Duodenal mucosa (tissue), 2 donors: ENCODE results near the gene RUSC1.
"Not testable (repeated sequence)": the region's sequence is repeated elsewhere in the genome, so short reads cannot be mapped to it uniquely, and the experiment has no call there.

Experiments used
- H3K27ac ChIP-seq: one replicate; pipeline ENCODE4 v1.7.0; 2013; ENCODE audit warnings: low read depth, low read length
- H3K27me3 ChIP-seq, 2 donors: one replicate each; pipeline ENCODE4 v1.7.0; 2013; ENCODE audit warnings: low read length in 2 of 2, control low read depth in 1 of 2; ENCODE audit not compliant: insufficient read depth in 2 of 2, control insufficient read depth in 1 of 2
- H3K36me3 ChIP-seq, 2 donors: one replicate each; pipeline ENCODE4 v1.7.0; 2013; ENCODE audit warnings: low read length in 2 of 2, control low read depth in 1 of 2; ENCODE audit not compliant: insufficient read depth in 2 of 2, control insufficient read depth in 1 of 2
- H3K4me1 ChIP-seq, 2 donors: one replicate each; pipeline ENCODE4 v1.7.0; 2013; ENCODE audit warnings: low read length in 2 of 2, control low read depth in 1 of 2; ENCODE audit not compliant: insufficient read depth in 2 of 2, control insufficient read depth in 1 of 2
- H3K4me3 ChIP-seq, 2 donors: one replicate each; pipeline ENCODE4 v1.7.0; 2013; ENCODE audit warnings: low read length in 2 of 2, low read depth in 1 of 2
- H3K9ac ChIP-seq, 2 donors: one replicate each; pipeline ENCODE4 v1.7.0; 2013; ENCODE audit warnings: low read length in 2 of 2, low read depth in 1 of 2
- H3K9me3 ChIP-seq, 2 donors: one replicate each; pipeline ENCODE4 v1.7.0; 2013; ENCODE audit warnings: low read length in 2 of 2, control low read depth in 1 of 2; ENCODE audit not compliant: control insufficient read depth in 1 of 2

The RUSC1 gene

GRCh38 chr1:155282488-155283091, 38.1 kb upstream of the RUSC1 start:
- Histone ChIP-seq H3K36me3 (peaks cover 3 to 13% of the 10 kb centered on the region in 2 donors), H3K27ac (no peak overlapping the region), H3K27me3 (no peaks in the 10 kb centered on the region)

GRCh38 chr1:155284476-155284875, 36.2 kb upstream of the RUSC1 start:
- H3K27ac ChIP-seq, result no peak overlapping the region
- peaks cover 3 to 18% of the 10 kb centered on the region in 2 donors for H3K36me3 ChIP-seq
- H3K4me1 ChIP-seq, result no peaks in the 10 kb centered on the region
- no peak overlapping the region for H3K4me3 ChIP-seq
- H3K9me3 ChIP-seq, result no peaks in the 10 kb centered on the region
- H3K27me3 ChIP-seq, result no peaks in the 10 kb centered on the region
- no peak overlapping the region for H3K9ac ChIP-seq

More at GRCh38 chr1:155282488-155283091, 38.1 kb upstream of the RUSC1 start:
- no peaks in the 10 kb centered on the region for H3K9me3 ChIP-seq
- H3K4me3 ChIP-seq, result no peak overlapping the region
- H3K9ac ChIP-seq, result no peak overlapping the region
- peaks cover 0 to 4% of the 10 kb centered on the region in 2 donors for H3K4me1 ChIP-seq

GRCh38 chr1:155285063-155285462, 35.6 kb upstream of the RUSC1 start:
- H3K36me3 ChIP-seq, result peaks cover 3 to 18% of the 10 kb centered on the region in 2 donors
- H3K4me1 ChIP-seq, result no peaks in the 10 kb centered on the region
- no peak overlapping the region for H3K27ac ChIP-seq
- no peak overlapping the region for H3K4me3 ChIP-seq
- H3K9ac ChIP-seq, result no peak overlapping the region
- no peaks in the 10 kb centered on the region for H3K9me3 ChIP-seq
- no peaks in the 10 kb centered on the region for H3K27me3 ChIP-seq

DNA sequence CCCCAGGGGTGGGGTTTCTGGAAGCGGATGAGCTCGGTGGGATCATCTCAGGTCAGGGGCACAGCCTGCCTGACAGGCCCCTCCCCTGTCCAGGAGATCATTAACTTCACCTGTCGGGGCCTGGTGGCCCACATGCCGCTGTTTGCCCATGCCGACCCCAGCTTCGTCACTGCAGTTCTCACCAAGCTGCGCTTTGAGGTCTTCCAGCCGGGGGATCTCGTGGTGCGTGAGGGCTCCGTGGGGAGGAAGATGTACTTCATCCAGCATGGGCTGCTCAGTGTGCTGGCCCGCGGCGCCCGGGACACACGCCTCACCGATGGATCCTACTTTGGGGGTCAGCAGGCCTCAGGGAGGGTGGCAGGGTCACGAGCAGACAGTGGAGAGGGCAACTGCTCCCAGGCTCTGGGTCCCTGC, 35.1 kb upstream of the RUSC1 start:
- H3K9ac ChIP-seq, result no peak overlapping the region
- H3K36me3 ChIP-seq, result peaks cover 3 to 18% of the 10 kb centered on the region in 2 donors
- H3K27ac ChIP-seq, result no peak overlapping the region
- no peaks in the 10 kb centered on the region for H3K9me3 ChIP-seq
- no peak overlapping the region for H3K4me3 ChIP-seq
- no peaks in the 10 kb centered on the region for H3K27me3 ChIP-seq
- no peaks in the 10 kb centered on the region for H3K4me1 ChIP-seq

GRCh38 chr1:155286544-155286943, 34.1 kb upstream of the RUSC1 start:
- Histone ChIP-seq H3K27me3 (no peaks in the 10 kb centered on the region), H3K9me3 (no peaks in the 10 kb centered on the region), H3K27ac (no peak overlapping the region), H3K36me3 (peaks cover 3 to 18% of the 10 kb centered on the region in 2 donors), H3K9ac (no peak overlapping the region), H3K4me3 (no peak overlapping the region), H3K4me1 (no peaks in the 10 kb centered on the region)

GRCh38 chr1:155287987-155288543, 32.6 kb upstream of the RUSC1 start:
- Histone ChIP-seq H3K4me3 (no peak overlapping the region), H3K27ac (no peak overlapping the region), H3K9ac (no peak overlapping the region), H3K9me3 (no peaks in the 10 kb centered on the region), H3K27me3 (no peaks in the 10 kb centered on the region), H3K36me3 (peaks cover 3 to 18% of the 10 kb centered on the region in 2 donors), H3K4me1 (no peaks in the 10 kb centered on the region)

GRCh38 chr1:155291006-155291405, 29.7 kb upstream of the RUSC1 start:
- H3K4me3 ChIP-seq, H3K27ac ChIP-seq, H3K9ac ChIP-seq, H3K27me3 ChIP-seq, H3K9me3 ChIP-seq, H3K36me3 ChIP-seq, H3K4me1 ChIP-seq: not testable (repeated sequence)

DNA sequence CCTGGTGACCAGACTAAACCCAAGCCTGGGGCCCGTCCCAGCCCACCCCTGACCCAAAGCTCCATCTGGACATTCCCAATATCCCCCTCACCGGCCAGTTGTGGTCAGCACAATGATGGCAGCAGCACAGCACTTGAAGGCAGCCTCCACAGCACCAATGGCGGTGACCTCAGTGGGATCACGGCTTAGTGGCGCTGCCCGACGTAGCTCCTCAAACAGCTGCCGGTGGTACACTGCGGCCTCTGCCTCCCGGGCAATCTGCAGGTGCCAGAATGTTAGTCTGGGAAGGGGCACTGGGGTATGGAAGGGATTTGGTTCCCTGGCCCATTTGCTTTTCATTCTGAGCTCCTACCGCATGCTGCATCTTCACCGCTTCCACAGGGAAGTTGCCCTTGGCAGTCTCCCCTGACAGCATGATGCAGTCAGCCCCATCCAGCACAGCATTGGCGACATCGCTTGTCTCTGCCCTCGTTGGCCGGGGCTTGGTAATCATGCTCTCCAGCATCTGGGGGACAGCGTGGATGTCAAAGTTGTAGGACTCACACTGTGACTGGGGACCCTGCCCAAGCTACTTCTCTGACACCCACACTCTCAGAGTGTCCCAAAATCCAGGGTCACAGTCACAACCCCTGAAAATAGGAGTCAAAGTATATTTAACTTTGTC, 27.5 kb upstream of the RUSC1 start:
- no peak overlapping the region for H3K4me3 ChIP-seq

GRCh38 chr1:155294520-155295182, 26.0 kb upstream of the RUSC1 start:
- Histone ChIP-seq H3K9me3 (no peaks in the 10 kb centered on the region), H3K4me1 (no peaks in the 10 kb centered on the region), H3K27ac (no peak overlapping the region), H3K4me3 (no peak overlapping the region), H3K36me3 (peaks cover 0 to 3% of the 10 kb centered on the region in 2 donors), H3K27me3 (peaks cover 0 to 7% of the 10 kb centered on the region in 2 donors), H3K9ac (no peak overlapping the region)

More for the DNA sequence above, 27.5 kb upstream of the RUSC1 start:
- Histone ChIP-seq H3K27ac (no peak overlapping the region), H3K9ac (no peak overlapping the region), H3K4me1 (no peaks in the 10 kb centered on the region), H3K36me3 (peaks cover 0 to 7% of the 10 kb centered on the region in 2 donors), H3K27me3 (peaks cover 0 to 7% of the 10 kb centered on the region in 2 donors), H3K9me3 (no peaks in the 10 kb centered on the region)
